Measurements from ENCODE around the gene VGF.
A peak's percentile ranks its signal among the peaks of the same experiment; 100 is the strongest.

The VGF gene

GRCh38 chr7:101166909-101167644, 1.7 kb upstream of the VGF start:
- Histone ChIP-seq H3K27me3 (ENCODE audit: control insufficient read depth in 1 of 2, insufficient read depth in 2 of 2, low read length in 2 of 2) (peaks cover 71 to 83% of the 10 kb centered on the region in 2 donors), H3K9me3 (ENCODE audit: control insufficient read depth in 1 of 2, low read length in 2 of 2) (no peaks in the 10 kb centered on the region), H3K4me3 (ENCODE audit: low read depth in 1 of 2, low read length in 2 of 2) (no peak overlapping the region), H3K27ac (ENCODE audit: low read depth, low read length) (no peak overlapping the region), H3K9ac (ENCODE audit: low read depth in 1 of 2, low read length in 2 of 2) (no peak overlapping the region), H3K36me3 (ENCODE audit: control insufficient read depth in 1 of 2, insufficient read depth in 2 of 2, low read length in 2 of 2) (no peaks in the 10 kb centered on the region), H3K4me1 (ENCODE audit: control insufficient read depth in 1 of 2, insufficient read depth in 2 of 2, low read length in 2 of 2) (peaks cover 19 to 45% of the 10 kb centered on the region in 2 donors)

GRCh38 chr7:101166648-101166908, 1.2 kb upstream of the VGF start:
- H3K27ac ChIP-seq (ENCODE audit: low read depth, low read length), result no peak overlapping the region
- peaks cover 19 to 40% of the 10 kb centered on the region in 2 donors for H3K4me1 ChIP-seq (ENCODE audit: control insufficient read depth in 1 of 2, insufficient read depth in 2 of 2, low read length in 2 of 2)
- H3K9ac ChIP-seq (ENCODE audit: low read depth in 1 of 2, low read length in 2 of 2), result no peak overlapping the region
- no peaks in the 10 kb centered on the region for H3K36me3 ChIP-seq (ENCODE audit: control insufficient read depth in 1 of 2, insufficient read depth in 2 of 2, low read length in 2 of 2)
- H3K27me3 ChIP-seq (ENCODE audit: control insufficient read depth in 1 of 2, insufficient read depth in 2 of 2, low read length in 2 of 2), result peaks cover 66 to 80% of the 10 kb centered on the region in 2 donors
- H3K9me3 ChIP-seq (ENCODE audit: control insufficient read depth in 1 of 2, low read length in 2 of 2), result no peaks in the 10 kb centered on the region
- no peak overlapping the region for H3K4me3 ChIP-seq (ENCODE audit: low read depth in 1 of 2, low read length in 2 of 2)

- Histone ChIP-seq H3K4me1 (ENCODE audit: control insufficient read depth in 1 of 2, insufficient read depth in 2 of 2, low read length in 2 of 2) (peaks cover 19 to 40% of the 10 kb centered on the region in 2 donors), H3K9me3 (ENCODE audit: control insufficient read depth in 1 of 2, low read length in 2 of 2) (no peaks in the 10 kb centered on the region), H3K4me3 (ENCODE audit: low read depth in 1 of 2, low read length in 2 of 2) (peak overlapping the region; percentile 40 to 43), H3K27ac (ENCODE audit: low read depth, low read length) (no peak overlapping the region), H3K27me3 (ENCODE audit: control insufficient read depth in 1 of 2, insufficient read depth in 2 of 2, low read length in 2 of 2) (peaks cover 62 to 80% of the 10 kb centered on the region in 2 donors), H3K9ac (ENCODE audit: low read depth in 1 of 2, low read length in 2 of 2) (no peak overlapping the region), H3K36me3 (ENCODE audit: control insufficient read depth in 1 of 2, insufficient read depth in 2 of 2, low read length in 2 of 2) (no peaks in the 10 kb centered on the region)
These were observed 734 bp upstream of the VGF start for GRCh38 chr7:101165958-101166647.

GRCh38 chr7:101164071-101164840, 1.1 kb downstream of the VGF start:
- Histone ChIP-seq H3K4me3 (ENCODE audit: low read depth in 1 of 2, low read length in 2 of 2) (peak overlapping the region in 1 of 2 donors; percentile 57), H3K4me1 (ENCODE audit: control insufficient read depth in 1 of 2, insufficient read depth in 2 of 2, low read length in 2 of 2) (peaks cover 7 to 27% of the 10 kb centered on the region in 2 donors), H3K36me3 (ENCODE audit: control insufficient read depth in 1 of 2, insufficient read depth in 2 of 2, low read length in 2 of 2) (peaks cover 0 to 9% of the 10 kb centered on the region in 2 donors), H3K27me3 (ENCODE audit: control insufficient read depth in 1 of 2, insufficient read depth in 2 of 2, low read length in 2 of 2) (peaks cover 45 to 61% of the 10 kb centered on the region in 2 donors), H3K9ac (ENCODE audit: low read depth in 1 of 2, low read length in 2 of 2) (no peak overlapping the region), H3K9me3 (ENCODE audit: control insufficient read depth in 1 of 2, low read length in 2 of 2) (no peaks in the 10 kb centered on the region), H3K27ac (ENCODE audit: low read depth, low read length) (no peak overlapping the region)

DNA sequence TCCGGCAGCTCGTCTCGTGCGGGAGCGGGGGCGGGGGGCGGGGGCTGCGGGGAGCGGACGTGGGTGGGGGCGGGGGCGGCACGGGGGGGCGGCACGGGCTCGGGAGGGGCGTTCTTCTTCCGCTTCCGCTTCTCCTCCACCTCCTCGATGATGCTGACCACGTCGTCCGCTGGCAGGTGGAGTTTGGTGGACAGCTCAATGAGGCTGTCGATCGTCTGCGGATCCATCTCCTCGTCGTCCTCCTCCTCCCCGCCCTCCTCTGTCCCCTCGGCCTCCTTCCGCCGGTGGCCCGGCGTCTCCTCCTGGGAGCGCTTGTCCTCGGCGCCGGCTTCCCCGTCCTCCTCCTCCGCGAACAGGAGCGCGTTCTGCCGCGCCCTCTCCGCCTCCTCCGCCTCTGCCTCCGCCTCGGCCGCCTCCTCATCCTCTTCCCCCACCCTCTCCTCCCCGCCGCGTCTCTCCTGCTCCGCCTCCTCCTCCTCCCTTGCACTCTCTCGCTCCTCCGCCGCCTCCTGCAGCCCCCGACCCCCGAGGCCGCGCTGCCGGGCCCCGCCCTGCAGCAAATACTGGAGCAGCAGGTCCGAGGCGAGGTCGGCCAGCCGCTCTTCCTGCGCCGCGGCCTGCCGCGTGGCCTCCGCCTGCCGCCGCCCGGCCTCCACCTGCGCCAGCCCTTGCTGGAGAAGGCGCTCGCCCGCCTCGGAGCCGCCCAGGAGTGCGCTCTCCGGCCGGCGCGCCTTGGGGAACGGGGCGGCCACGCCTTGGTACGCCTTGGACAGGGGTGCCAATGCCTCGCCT, 1.9 kb downstream of the VGF start:
- H3K4me3 ChIP-seq (ENCODE audit: low read depth in 1 of 2, low read length in 2 of 2), result peak overlapping the region in 1 of 2 donors; percentile 57
- H3K27me3 ChIP-seq (ENCODE audit: control insufficient read depth in 1 of 2, insufficient read depth in 2 of 2, low read length in 2 of 2), result peaks cover 41 to 53% of the 10 kb centered on the region in 2 donors
- H3K9me3 ChIP-seq (ENCODE audit: control insufficient read depth in 1 of 2, low read length in 2 of 2), result no peaks in the 10 kb centered on the region
- no peak overlapping the region for H3K9ac ChIP-seq (ENCODE audit: low read depth in 1 of 2, low read length in 2 of 2)
- H3K36me3 ChIP-seq (ENCODE audit: control insufficient read depth in 1 of 2, insufficient read depth in 2 of 2, low read length in 2 of 2), result peaks cover 0 to 17% of the 10 kb centered on the region in 2 donors
- H3K4me1 ChIP-seq (ENCODE audit: control insufficient read depth in 1 of 2, insufficient read depth in 2 of 2, low read length in 2 of 2), result peaks cover 6 to 26% of the 10 kb centered on the region in 2 donors
- no peak overlapping the region for H3K27ac ChIP-seq (ENCODE audit: low read depth, low read length)

GRCh38 chr7:101162551-101163278, 2.7 kb downstream of the VGF start:
- H3K4me3 ChIP-seq (ENCODE audit: low read depth in 1 of 2, low read length in 2 of 2), result peak overlapping the region in 1 of 2 donors; percentile 51
- H3K36me3 ChIP-seq (ENCODE audit: control insufficient read depth in 1 of 2, insufficient read depth in 2 of 2, low read length in 2 of 2), result peaks cover 0 to 21% of the 10 kb centered on the region in 2 donors
- peaks cover 34 to 46% of the 10 kb centered on the region in 2 donors for H3K27me3 ChIP-seq (ENCODE audit: control insufficient read depth in 1 of 2, insufficient read depth in 2 of 2, low read length in 2 of 2)
- peaks cover 6 to 26% of the 10 kb centered on the region in 2 donors for H3K4me1 ChIP-seq (ENCODE audit: control insufficient read depth in 1 of 2, insufficient read depth in 2 of 2, low read length in 2 of 2)
- H3K9me3 ChIP-seq (ENCODE audit: control insufficient read depth in 1 of 2, low read length in 2 of 2), result no peaks in the 10 kb centered on the region
- no peak overlapping the region for H3K9ac ChIP-seq (ENCODE audit: low read depth in 1 of 2, low read length in 2 of 2)
- H3K27ac ChIP-seq (ENCODE audit: low read depth, low read length), result no peak overlapping the region

GRCh38 chr7:101161692-101162471, 3.5 kb downstream of the VGF start:
- H3K9ac ChIP-seq (ENCODE audit: low read depth in 1 of 2, low read length in 2 of 2), result no peak overlapping the region
- peaks cover 12 to 32% of the 10 kb centered on the region in 2 donors for H3K4me1 ChIP-seq (ENCODE audit: control insufficient read depth in 1 of 2, insufficient read depth in 2 of 2, low read length in 2 of 2)
- H3K27ac ChIP-seq (ENCODE audit: low read depth, low read length), result no peak overlapping the region
- H3K27me3 ChIP-seq (ENCODE audit: control insufficient read depth in 1 of 2, insufficient read depth in 2 of 2, low read length in 2 of 2), result peaks cover 26 to 37% of the 10 kb centered on the region in 2 donors
- H3K9me3 ChIP-seq (ENCODE audit: control insufficient read depth in 1 of 2, low read length in 2 of 2), result no peaks in the 10 kb centered on the region
- no peak overlapping the region for H3K4me3 ChIP-seq (ENCODE audit: low read depth in 1 of 2, low read length in 2 of 2)
- peaks cover 4 to 29% of the 10 kb centered on the region in 2 donors for H3K36me3 ChIP-seq (ENCODE audit: control insufficient read depth in 1 of 2, insufficient read depth in 2 of 2, low read length in 2 of 2)

DNA sequence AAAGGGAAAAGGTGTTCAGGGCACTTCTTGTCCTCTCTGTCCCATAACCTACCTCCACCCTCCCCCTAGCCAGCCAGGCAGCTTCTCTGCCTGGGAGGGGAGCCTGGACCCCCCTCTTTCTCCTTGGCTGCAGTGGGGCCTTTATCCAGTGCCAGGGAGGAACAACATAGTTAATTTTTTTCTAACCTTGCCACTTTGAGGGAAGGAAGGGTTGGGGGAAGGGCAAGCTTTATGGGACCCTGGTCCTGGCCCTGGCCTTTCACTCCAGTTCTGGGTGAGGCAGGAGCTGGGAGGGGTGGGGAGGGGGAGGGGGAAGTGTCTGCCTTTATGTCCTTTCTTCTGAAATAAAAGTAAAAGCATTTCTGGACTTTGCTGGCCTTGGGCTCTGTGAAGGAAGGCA, 4.5 kb downstream of the VGF start:
- H3K27ac ChIP-seq (ENCODE audit: low read depth, low read length), result no peak overlapping the region
- peaks cover 21 to 29% of the 10 kb centered on the region in 2 donors for H3K27me3 ChIP-seq (ENCODE audit: control insufficient read depth in 1 of 2, insufficient read depth in 2 of 2, low read length in 2 of 2)
- no peak overlapping the region for H3K9ac ChIP-seq (ENCODE audit: low read depth in 1 of 2, low read length in 2 of 2)
- H3K36me3 ChIP-seq (ENCODE audit: control insufficient read depth in 1 of 2, insufficient read depth in 2 of 2, low read length in 2 of 2), result peaks cover 4 to 30% of the 10 kb centered on the region in 2 donors
- H3K4me3 ChIP-seq (ENCODE audit: low read depth in 1 of 2, low read length in 2 of 2), result no peak overlapping the region
- H3K9me3 ChIP-seq (ENCODE audit: control insufficient read depth in 1 of 2, low read length in 2 of 2), result no peaks in the 10 kb centered on the region
- peaks cover 13 to 30% of the 10 kb centered on the region in 2 donors for H3K4me1 ChIP-seq (ENCODE audit: control insufficient read depth in 1 of 2, insufficient read depth in 2 of 2, low read length in 2 of 2)
